ENCODE results near the gene FGF1.

FGF1 gene

DNA sequence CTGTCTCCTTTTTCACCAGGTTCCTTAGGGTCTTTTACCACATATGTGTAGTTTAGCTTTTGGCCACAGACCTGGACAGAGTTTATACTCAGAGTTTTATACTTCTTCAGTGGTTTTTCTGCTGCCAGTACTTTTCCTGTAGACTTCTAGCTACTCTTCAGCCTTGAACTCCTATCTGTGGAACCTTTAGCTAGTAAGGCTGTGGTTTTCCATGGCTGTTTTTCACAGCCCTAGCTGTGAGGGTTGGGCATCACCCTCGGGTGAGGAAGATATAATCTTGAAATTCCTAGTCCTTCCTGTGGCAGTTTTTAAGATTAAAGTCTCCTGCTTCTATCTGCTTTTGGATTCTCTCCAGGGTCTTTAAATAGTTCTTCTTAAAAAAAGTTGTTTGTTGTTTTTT is 109.1 kb downstream of the FGF1 start:
- H3K4me3 ChIP-seq (ENCODE audit: low read depth, low read length): no peak overlapping the region
- TF ChIP-seq MYC (IDR thresholded peaks at IDR 0.05; ENCODE audit: low read depth, low read length): no peak
- no peak for TF ChIP-seq POLR2A (IDR thresholded peaks at IDR 0.05; ENCODE audit: extremely low read depth, insufficient read length)
- DNase-seq (ENCODE audit: low read depth): no peak

- TF ChIP-seq MAX (IDR thresholded peaks at IDR 0.05; ENCODE audit: low read depth, low read length) (no peak), POLR2A (IDR thresholded peaks at IDR 0.05; ENCODE audit: extremely low read depth, insufficient read length) (no peak)
- no peak for DNase-seq (ENCODE audit: low read depth)
- no peak overlapping the region for H3K4me3 ChIP-seq (ENCODE audit: low read depth, low read length)
Measured at GRCh38 chr5:142576303-142576702, 109.6 kb downstream of the FGF1 start.

GRCh38 chr5:142572006-142572405 is 113.9 kb downstream of the FGF1 start:
- TF ChIP-seq POLR2A (IDR thresholded peaks at IDR 0.05; ENCODE audit: extremely low read depth, insufficient read length): no peak
- TF ChIP-seq, protein P1, sequence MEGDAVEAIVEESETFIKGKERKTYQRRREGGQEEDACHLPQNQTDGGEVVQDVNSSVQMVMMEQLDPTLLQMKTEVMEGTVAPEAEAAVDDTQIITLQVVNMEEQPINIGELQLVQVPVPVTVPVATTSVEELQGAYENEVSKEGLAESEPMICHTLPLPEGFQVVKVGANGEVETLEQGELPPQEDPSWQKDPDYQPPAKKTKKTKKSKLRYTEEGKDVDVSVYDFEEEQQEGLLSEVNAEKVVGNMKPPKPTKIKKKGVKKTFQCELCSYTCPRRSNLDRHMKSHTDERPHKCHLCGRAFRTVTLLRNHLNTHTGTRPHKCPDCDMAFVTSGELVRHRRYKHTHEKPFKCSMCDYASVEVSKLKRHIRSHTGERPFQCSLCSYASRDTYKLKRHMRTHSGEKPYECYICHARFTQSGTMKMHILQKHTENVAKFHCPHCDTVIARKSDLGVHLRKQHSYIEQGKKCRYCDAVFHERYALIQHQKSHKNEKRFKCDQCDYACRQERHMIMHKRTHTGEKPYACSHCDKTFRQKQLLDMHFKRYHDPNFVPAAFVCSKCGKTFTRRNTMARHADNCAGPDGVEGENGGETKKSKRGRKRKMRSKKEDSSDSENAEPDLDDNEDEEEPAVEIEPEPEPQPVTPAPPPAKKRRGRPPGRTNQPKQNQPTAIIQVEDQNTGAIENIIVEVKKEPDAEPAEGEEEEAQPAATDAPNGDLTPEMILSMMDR (IDR thresholded peaks at IDR 0.05; ENCODE audit: low read depth, low read length): no peak
- TF ChIP-seq MYC (IDR thresholded peaks at IDR 0.05; ENCODE audit: low read depth, low read length): no peak
- no peak for TF ChIP-seq MAX (IDR thresholded peaks at IDR 0.05; ENCODE audit: low read depth, low read length)
- no peak for DNase-seq (ENCODE audit: low read depth)

DNA sequence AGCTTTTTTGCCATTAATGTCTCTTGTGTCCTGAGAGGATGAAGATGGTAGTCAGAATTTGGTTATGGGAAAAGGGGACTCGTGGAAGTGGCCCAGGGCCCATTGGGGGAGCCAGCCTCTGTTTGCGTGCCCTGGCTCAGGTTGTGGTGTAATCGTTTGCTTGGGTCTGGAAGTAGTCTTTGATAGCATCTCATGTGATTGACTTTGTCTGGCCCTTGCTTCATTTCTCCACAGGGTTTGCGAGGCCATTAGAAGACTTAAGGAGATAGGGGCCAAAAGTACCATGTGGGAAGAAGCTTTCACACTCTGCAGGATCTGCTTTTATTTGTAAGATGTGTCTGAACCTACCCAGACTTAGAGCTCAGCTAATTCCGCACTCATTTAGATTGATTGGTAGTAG is 114.5 kb downstream of the FGF1 start:
- no peak overlapping the region for H3K4me3 ChIP-seq (ENCODE audit: low read depth, low read length)
- no peak for TF ChIP-seq POLR2A (IDR thresholded peaks at IDR 0.05; ENCODE audit: extremely low read depth, insufficient read length)
- no peak for TF ChIP-seq MYC (IDR thresholded peaks at IDR 0.05; ENCODE audit: low read depth, low read length)
- TF ChIP-seq MAX (IDR thresholded peaks at IDR 0.05; ENCODE audit: low read depth, low read length): no peak
- TF ChIP-seq, protein P1 (IDR thresholded peaks at IDR 0.05; ENCODE audit: low read depth, low read length): no peak
- no peak for DNase-seq (ENCODE audit: low read depth)

More at GRCh38 chr5:142572006-142572405, 113.9 kb downstream of the FGF1 start:
- H3K4me3 ChIP-seq (ENCODE audit: low read depth, low read length): no peak overlapping the region

GRCh38 chr5:142569905-142570304 is 116.0 kb downstream of the FGF1 start:
- H3K4me3 ChIP-seq (ENCODE audit: low read depth, low read length): no peak overlapping the region
- DNase-seq (ENCODE audit: low read depth): no peak
- TF ChIP-seq MYC (IDR thresholded peaks at IDR 0.05; ENCODE audit: low read depth, low read length): no peak
- no peak for TF ChIP-seq MAX (IDR thresholded peaks at IDR 0.05; ENCODE audit: low read depth, low read length)
- TF ChIP-seq, protein P1 (IDR thresholded peaks at IDR 0.05; ENCODE audit: low read depth, low read length): no peak
- TF ChIP-seq POLR2A (IDR thresholded peaks at IDR 0.05; ENCODE audit: extremely low read depth, insufficient read length): no peak

DNA sequence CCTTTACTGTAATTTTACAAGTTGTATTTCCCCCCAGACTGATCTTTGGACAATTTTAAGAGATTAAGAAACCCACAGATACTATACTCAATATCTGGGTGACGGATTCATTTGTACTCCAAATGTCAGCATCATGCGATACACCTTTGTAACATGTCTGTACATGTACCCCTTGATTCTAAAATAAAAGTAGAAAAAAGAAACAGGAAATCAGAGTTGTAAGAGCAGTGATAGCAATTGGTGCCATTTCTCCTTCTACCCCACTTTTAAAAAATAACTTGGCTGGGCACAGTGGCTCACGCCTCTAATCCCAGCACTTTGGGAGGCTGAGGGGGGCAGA is 116.9 kb downstream of the FGF1 start:
- H3K4me3 ChIP-seq (ENCODE audit: low read depth, low read length): no peak overlapping the region
- TF ChIP-seq POLR2A (IDR thresholded peaks at IDR 0.05; ENCODE audit: extremely low read depth, insufficient read length) (no peak), MAX (IDR thresholded peaks at IDR 0.05; ENCODE audit: low read depth, low read length) (no peak), MYC (IDR thresholded peaks at IDR 0.05; ENCODE audit: low read depth, low read length) (no peak)
- TF ChIP-seq, protein P1 (IDR thresholded peaks at IDR 0.05; ENCODE audit: low read depth, low read length): no peak
- no peak for DNase-seq (ENCODE audit: low read depth)
